NB4 (cell line): ENCODE measurements around the gene RBM34.

ENCODE experiments used
- CTCF ChIP-seq: IDR thresholded peaks from one replicate; pipeline ENCODE4 v1.5.1; 2012; ENCODE audit warnings: low read depth, low read length
- MAX ChIP-seq: IDR thresholded peaks from 2 replicates; pipeline ENCODE4 v1.6.1; 2011; ENCODE audit warnings: low read depth, low read length
- POLR2A ChIP-seq: IDR thresholded peaks from 2 replicates; pipeline ENCODE4 v1.6.1; 2011; ENCODE audit warnings: mild to moderate bottlenecking; ENCODE audit not compliant: insufficient read length; ENCODE audit errors: extremely low read depth

GRCh38 chr1:235107368-235108184, 53.5 kb downstream of the RBM34 start:
- TF ChIP-seq MAX (no peak), CTCF (no peak), POLR2A (no peak)
